GM19035 (cell line): ENCODE data around the gene INAFM2.

Source experiments
- ATAC-seq: cut with Tn5 transposase; IDR thresholded peaks from one replicate; pipeline ENCODE4 v1.9.1; 2021; ENCODE audit not compliant: unreplicated experiment

INAFM2 gene

GRCh38 chr15:40287505-40287904, 36.0 kb upstream of the INAFM2 start:
- ATAC-seq: no peak

GRCh38 chr15:40287968-40288367, 35.5 kb upstream of the INAFM2 start:
- no peak for ATAC-seq

GRCh38 chr15:40289140-40289775, 34.2 kb upstream of the INAFM2 start:
- no peak for ATAC-seq

GRCh38 chr15:40290545-40290917, 33.0 kb upstream of the INAFM2 start:
- no peak for ATAC-seq

GRCh38 chr15:40290918-40291574, 32.4 kb upstream of the INAFM2 start:
- no peak for ATAC-seq

- ATAC-seq: no peak
These were observed 31.2 kb upstream of the INAFM2 start for GRCh38 chr15:40292246-40292645.

- ATAC-seq: no peak
These were observed 30.5 kb upstream of the INAFM2 start for GRCh38 chr15:40293006-40293405.

GRCh38 chr15:40293905-40294895, 29.3 kb upstream of the INAFM2 start:
- ATAC-seq: no peak

- ATAC-seq: no peak
These were observed 28.2 kb upstream of the INAFM2 start for GRCh38 chr15:40295297-40295696.

GRCh38 chr15:40295877-40296560, 27.5 kb upstream of the INAFM2 start:
- no peak for ATAC-seq

- ATAC-seq: no peak
These were observed 26.8 kb upstream of the INAFM2 start for GRCh38 chr15:40296561-40297230.

GRCh38 chr15:40297356-40297755, 26.1 kb upstream of the INAFM2 start:
- ATAC-seq: no peak

GRCh38 chr15:40298216-40298935, 25.1 kb upstream of the INAFM2 start:
- ATAC-seq: no peak

- ATAC-seq: no peak
These were observed 23.1 kb upstream of the INAFM2 start for GRCh38 chr15:40300367-40300766.

- ATAC-seq: no peak
These were observed 22.7 kb upstream of the INAFM2 start for GRCh38 chr15:40300771-40301170.

- ATAC-seq: no peak
These were observed 21.9 kb upstream of the INAFM2 start for GRCh38 chr15:40301467-40302179.

- ATAC-seq: no peak
These were observed 21.1 kb upstream of the INAFM2 start for GRCh38 chr15:40302288-40302886.

GRCh38 chr15:40302981-40303380, 20.5 kb upstream of the INAFM2 start:
- no peak for ATAC-seq

GRCh38 chr15:40303576-40303975, 19.9 kb upstream of the INAFM2 start:
- ATAC-seq: no peak
